HG02588 (cell line): ENCODE data around the gene TLX1.

Experiments used
- ATAC-seq: cut with Tn5 transposase; IDR thresholded peaks from one replicate; pipeline ENCODE4 v1.9.1; 2021; ENCODE audit warnings: mild to moderate bottlenecking, moderate library complexity; ENCODE audit not compliant: unreplicated experiment

The TLX1 gene

DNA sequence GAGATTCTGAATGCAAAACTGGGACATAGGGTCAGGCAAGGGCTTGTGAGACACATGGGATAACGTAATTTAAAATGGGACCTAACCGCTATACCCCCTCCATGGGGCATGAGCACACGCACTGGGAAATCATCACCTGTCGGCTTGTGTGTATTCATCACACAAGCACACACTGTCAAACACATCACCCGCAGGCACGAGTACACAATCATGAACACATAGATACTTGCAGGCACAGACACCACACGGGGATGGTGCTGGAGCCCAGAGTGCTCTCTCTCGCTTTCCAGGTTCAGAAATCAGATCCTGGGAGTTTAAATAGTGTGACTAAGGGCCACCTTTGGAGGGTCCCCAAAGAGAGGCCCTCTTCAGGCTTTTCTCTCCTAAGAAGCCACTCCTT is 19.6 kb upstream of the TLX1 start:
- no peak for ATAC-seq

DNA sequence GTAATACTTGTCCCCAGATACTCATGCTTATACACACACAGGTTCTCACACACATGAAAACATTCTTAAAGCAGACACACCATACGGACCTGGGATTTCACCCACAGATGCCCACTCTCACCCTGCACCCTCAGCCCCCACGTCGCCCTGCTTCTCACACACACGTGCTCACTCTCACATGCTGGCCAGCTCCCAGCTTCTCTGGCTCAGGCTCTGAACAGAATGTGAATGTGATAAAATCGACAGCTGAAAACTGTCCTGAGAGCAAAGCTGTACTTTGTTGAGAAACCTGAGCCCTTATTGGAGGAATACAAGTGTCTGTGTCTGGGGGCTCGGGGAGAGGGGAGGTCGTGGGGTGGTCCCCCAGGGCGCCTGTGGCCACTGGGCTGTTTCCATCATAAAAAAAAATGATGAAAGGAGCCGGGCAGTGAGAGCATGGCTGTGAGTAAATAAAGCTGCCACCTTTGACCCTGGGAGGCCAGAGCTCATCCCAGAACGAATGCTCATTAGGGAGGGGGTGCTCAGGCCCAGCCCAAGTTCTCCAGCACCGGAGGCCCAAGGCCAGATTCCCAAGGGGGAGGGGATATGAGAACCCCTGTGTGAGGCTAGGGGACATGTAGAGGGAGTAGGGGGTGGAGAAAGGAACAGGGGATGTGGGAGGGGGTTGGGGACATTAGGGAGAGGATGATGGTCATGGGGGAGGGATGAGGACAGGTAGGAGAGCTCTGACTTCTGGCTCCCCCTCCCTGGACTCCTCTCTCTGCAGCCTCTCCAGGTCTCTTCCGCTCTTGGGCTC is 18.1 kb upstream of the TLX1 start:
- no peak for ATAC-seq

GRCh38 chr10:101113890-101114403 is 17.2 kb upstream of the TLX1 start:
- ATAC-seq, result no peak

DNA sequence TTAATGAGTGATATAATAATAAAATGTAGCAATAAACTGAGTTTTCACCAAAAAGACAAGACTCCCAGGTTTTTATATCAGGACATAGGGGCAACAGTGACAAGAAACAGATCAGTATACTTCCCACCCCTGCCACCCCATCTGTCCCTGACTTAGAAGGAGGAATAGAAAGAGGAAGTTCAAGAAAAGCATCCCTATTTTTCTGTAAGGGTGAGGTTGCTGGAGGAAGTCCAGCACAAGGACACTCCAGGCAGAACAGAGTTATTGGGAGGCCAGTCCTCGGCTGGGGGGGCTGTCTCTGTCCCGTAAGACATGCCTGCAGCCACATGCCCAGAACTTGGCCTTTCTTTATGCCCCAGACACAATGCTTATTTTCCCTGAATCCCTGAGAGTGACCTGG is 16.5 kb upstream of the TLX1 start:
- no peak for ATAC-seq

DNA sequence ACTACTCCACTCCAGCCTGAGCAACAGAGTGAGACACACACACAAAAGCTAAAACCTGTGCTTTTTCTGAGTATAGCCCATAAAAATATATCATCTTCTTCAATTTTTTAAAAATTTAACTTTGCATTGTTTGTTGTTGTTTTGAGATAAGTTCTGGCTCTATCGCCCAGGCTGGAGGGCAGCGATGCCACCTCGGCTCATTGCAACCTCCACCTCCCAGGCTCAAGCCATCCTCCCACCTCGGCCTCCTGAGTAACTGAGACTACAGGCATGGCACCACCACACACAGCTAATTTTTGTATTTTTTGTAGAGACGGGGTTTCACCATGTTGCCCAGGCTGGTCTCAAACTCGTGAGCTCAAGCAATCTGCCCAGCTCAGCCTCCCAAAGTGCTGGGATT is 14.3 kb upstream of the TLX1 start:
- no peak for ATAC-seq

DNA sequence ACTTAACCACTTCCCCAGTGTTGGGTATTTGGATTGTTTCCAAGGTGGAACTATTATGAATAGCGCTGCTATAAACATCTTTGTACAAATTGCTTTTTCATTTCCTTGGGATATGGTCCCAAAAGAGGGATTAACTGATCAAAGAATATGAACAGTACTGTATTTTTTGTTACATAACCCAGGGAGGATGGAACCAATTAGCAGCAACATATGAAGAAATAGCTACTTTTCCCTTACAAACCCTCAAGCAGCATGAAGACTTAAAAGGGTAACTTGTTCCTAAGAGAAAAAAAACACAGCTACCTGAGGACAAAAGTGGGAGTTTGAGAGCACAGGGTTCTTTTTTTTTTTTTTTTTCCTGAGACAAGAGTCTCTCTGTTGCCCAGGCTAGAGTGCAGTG is 13.1 kb upstream of the TLX1 start:
- ATAC-seq, result no peak

DNA sequence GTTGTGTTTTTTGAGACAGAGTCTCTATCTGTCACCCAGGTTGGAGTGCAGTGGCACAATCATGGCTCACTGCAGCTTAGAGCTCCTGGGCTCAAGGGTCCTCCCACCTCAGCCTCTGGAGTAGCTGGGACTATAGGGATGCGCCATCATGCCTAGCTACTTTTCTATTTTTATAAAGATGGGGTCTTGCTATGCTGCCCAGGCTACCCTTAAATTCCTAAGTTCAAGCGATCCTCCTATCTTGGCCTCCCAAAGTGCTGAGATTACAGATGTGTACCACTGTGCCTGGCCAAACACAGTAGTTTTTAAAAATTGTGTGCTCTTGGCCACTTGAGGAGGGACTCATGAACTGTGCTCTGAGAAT is 10.6 kb upstream of the TLX1 start:
- no peak for ATAC-seq

GRCh38 chr10:101120884-101121653 is 10.0 kb upstream of the TLX1 start:
- ATAC-seq, result no peak

DNA sequence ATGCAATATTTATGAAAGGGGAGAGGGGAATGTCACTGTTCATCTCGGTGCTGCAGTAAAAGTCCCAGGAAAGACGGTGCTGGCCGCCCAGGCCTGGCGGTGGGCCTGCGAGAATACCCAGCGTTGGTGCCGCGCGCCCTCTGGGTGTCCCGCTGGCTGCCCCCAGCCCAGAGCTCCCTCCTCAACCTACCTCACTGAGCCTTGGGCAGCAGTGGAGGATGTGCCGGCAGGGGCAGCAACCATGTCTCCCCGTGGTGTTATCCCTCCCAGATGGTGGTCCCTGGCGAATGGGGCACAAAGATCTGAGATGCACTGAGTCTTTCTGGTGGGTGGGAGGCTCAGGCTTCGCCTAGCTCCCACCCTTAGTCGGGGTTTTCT is 9.5 kb upstream of the TLX1 start:
- no peak for ATAC-seq

DNA sequence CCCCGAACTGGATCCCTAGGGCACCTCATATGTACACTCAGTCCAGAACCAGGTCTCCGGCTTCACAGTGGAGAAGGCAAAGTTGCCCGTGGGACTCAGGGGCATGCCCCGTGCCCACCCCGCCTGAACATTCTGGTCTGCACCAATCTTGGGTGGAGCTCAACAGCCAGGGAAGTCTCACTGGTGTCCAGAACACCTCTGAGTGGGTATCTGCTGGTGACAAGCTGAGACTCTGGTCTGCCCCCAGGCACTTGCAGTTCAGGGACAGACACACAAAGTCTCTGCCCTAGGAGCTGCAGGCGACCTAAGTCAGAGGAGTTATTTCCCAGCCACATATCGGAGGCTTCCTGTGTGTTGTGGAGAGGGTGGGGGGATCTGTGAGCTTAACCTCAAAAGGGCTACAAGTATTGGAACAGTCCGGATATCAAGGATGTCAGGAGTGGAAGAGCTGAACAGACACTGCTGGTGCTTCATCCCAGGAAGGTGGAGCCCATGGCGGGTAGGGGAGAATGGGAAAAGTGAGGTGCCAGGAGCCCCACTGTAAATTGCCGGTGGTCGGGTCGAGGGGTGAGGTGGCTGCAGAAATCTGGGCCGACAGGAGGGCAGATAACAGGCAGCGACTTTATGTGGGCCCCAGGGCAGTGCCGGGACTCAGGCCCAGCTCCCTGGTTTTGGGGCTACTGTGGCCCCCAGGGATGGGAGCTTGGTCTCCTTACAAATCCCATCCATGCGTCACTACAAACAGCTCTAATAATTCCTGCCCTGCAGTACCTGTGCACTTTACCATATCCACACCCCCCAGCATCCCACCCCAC is 8.6 kb upstream of the TLX1 start:
- ATAC-seq, result no peak

DNA sequence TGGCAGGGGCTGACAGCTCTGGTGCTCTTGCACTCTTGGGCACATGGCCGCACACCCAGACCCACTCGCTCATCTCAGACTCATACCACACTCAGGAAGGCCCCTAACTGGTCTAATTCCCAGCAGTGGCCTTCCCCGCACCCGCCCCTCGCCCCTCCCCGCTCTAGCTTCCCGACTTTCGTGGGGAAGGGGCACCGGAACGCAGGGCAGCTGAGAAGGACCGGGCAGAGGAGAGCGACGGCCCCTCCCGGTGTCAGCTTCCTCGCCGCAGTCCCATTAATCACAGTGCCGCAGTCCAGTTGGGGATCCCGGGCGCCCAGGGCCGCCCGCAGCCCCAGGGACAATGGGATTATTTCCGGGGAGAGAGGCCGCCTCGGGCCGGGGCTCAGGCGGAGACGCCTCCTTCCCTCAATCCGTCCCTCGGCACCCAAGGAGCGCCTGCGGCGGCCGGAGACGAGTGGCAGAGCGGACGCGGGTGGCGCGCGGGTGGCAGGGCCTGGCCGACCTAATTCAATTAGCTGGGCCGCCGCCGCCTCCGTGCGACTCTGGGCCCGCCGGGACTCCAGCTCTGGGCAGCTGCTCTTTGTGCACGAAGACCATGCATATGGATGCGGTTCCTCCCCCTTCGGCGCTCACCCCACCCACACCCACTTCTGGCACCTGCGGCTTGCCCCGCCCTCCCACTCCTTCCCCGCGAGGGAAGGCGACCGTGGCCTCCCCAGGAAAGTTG is 7.8 kb upstream of the TLX1 start:
- ATAC-seq, result no peak

- no peak for ATAC-seq
These were observed 7.1 kb upstream of the TLX1 start for GRCh38 chr10:101123815-101124617.

DNA sequence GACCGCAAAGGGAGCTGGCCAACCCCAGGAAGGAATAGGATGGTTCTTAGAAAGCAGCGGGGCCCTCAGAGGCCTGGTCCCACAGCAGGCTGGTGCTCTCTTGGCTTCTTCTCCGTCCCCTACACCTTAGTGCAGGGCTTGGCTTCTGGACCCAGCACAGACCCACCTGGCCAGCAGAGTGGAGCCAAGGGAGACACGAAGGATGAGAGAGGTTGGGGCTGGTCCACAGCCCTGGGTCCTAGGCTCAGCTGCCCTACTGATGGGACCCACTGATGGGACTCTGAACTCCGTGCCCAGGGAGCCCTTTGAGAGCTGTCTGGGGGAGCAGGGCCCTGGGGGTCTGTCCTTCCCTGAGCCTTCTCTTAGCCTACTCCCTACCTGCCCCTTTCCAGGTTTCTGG is 6.2 kb upstream of the TLX1 start:
- no peak for ATAC-seq

DNA sequence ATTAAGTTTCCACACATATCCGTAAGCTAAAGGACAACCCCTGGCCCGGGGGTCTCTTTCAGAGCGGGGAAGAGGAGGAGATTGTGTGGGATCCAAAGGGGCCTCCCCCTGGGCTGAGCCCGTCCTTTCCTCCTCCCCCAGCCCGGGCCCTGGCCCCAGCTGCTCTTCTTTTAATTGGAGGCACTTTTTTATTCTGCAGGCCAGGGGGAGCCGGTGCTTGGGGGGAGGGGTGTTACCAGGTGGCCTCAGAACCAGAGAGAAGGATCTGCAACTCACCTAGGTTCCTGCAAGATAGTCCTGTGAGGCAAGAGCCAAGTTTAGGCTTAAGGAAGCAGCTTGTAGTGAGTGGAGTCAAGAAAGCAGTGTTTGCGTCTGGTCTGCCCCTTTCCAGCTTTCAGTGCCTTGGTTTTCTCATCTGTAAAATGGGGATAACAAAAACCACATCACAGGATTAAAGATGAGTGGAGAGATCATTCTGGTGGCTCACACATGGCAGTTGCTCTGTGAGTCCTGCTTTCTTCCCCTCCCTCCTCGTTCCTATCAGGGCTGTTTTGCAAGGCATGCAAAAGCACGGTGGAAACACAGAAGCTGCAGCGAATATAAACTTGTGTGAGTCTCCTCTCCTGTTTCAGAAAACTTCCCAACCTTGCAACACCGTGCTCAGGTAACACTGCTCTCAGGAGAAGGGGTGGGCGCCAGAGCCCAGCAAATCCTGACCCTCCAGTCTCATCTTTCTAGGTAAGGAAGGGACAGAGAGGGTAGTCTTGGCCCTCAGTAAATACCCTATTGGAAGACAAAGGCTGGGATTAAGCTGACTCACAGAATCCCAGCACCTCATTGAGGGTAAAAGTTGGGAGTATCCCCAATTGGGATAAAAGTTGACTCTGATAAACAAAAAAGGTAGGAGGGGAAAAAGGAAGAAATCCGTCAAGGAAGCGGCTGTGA is 4.1 kb upstream of the TLX1 start:
- ATAC-seq, result no peak

GRCh38 chr10:101130141-101130540 is 959 bp upstream of the TLX1 start:
- no peak for ATAC-seq

DNA sequence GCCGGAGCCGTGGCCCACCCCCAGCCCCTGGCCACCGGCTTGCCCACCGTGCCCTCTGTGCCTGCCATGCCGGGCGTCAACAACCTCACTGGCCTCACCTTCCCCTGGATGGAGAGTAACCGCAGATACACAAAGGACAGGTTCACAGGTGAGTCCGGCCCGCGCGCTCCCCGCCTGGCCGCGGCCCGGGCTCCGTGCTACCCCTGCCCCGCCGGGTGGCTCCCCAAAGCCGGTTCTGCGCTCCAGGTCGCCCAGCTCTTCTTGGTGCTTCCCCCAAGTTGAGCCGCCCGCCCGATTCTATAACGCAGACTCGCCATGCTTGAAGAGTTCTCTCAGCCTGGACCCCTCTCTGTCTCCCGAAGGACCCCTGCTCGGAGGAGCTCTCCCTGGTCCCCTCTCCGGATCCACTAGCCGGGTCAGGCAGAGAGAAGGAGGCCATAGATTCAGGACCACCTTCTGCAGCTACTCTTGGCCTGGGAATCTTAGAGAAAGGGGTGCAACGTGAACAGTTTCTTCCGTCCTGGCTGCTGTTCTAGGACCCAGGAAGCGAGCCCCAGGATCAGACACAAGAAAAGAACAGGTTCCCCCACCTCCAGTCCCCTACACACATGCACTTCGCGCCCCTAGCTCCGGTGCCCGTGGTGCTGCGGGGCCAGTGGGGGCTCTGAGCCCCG is 999 bp downstream of the TLX1 start:
- no peak for ATAC-seq

GRCh38 chr10:101132636-101133473 is 1.8 kb downstream of the TLX1 start:
- ATAC-seq, result no peak
